DOHH2 (cell line): ENCODE data around the gene LOXHD1.

Source experiments
- H3F3A ChIP-seq: fragments of 200-600 bp; sonication (generic), shearing (Covaris generic); 2 replicates; pipeline ENCODE4 v1.6.0; 2016; ENCODE audit warnings: antibody characterized with exemption, mild to moderate bottlenecking; ENCODE audit not compliant: control insufficient read depth, insufficient read depth
- H3K27ac ChIP-seq: fragments of 200-600 bp; sonication (generic); 2 replicates; pipeline ENCODE4 v1.5.1; 2014; ENCODE audit warnings: low read depth, mild to moderate bottlenecking, low read length, moderate library complexity
- H3K27me3 ChIP-seq: fragments of 200-600 bp; sonication (generic); 2 replicates; pipeline ENCODE4 v1.6.1; 2014; ENCODE audit warnings: mild to moderate bottlenecking, low read length, mixed read lengths; ENCODE audit not compliant: control insufficient read depth
- H3K36me3 ChIP-seq: fragments of 200-600 bp; sonication (generic); 2 replicates; pipeline ENCODE4 v1.6.1; 2014; ENCODE audit warnings: mild to moderate bottlenecking, low read length, moderate library complexity, mixed read lengths; ENCODE audit not compliant: control insufficient read depth
- H3K4me1 ChIP-seq: fragments of 200-600 bp; sonication (generic); 2 replicates; pipeline ENCODE4 v1.6.1; 2014; ENCODE audit warnings: mild to moderate bottlenecking, low read length, mixed read lengths; ENCODE audit not compliant: control insufficient read depth
- H3K4me2 ChIP-seq: fragments of 200-600 bp; sonication (generic); 2 replicates; pipeline ENCODE4 v1.6.0; 2014; ENCODE audit warnings: mild to moderate bottlenecking, low read length, moderate library complexity
- H3K4me3 ChIP-seq: fragments of 200-600 bp; sonication (generic); 2 replicates; pipeline ENCODE4 v1.5.1; 2014; ENCODE audit warnings: mild to moderate bottlenecking, low read length, mixed read lengths
- H3K79me2 ChIP-seq: fragments of 200-600 bp; sonication (generic); 2 replicates; pipeline ENCODE4 v1.6.1; 2014; ENCODE audit warnings: mild to moderate bottlenecking, low read length, mixed read lengths; ENCODE audit not compliant: control insufficient read depth
- H3K9me2 ChIP-seq: fragments of 200-600 bp; sonication (generic); replicated peaks from 2 replicates; pipeline ENCODE4 v1.6.1; 2014; ENCODE audit warnings: mild to moderate bottlenecking, low read length, mixed read lengths; ENCODE audit not compliant: control insufficient read depth
- H3K9me3 ChIP-seq: fragments of 200-600 bp; sonication (generic); 2 replicates; pipeline ENCODE4 v1.6.1; 2014; ENCODE audit warnings: antibody characterized with exemption, low read length, mixed read lengths; ENCODE audit not compliant: control insufficient read depth, insufficient read depth
- H4K20me1 ChIP-seq: fragments of 200-600 bp; sonication (generic); 2 replicates; pipeline ENCODE4 v1.6.0; 2014; ENCODE audit warnings: low read depth, mild to moderate bottlenecking, antibody characterized with exemption, low read length, moderate library complexity; ENCODE audit not compliant: control insufficient read depth, insufficient read depth
- EZH2phosphoT487 ChIP-seq: fragments of 200-600 bp; sonication (generic); IDR thresholded peaks from 2 replicates; pipeline ENCODE4 v1.6.1; 2017; ENCODE audit warnings: borderline replicate concordance, mild to moderate bottlenecking, antibody characterized with exemption, low read length, moderate library complexity, mixed read lengths
- TF ChIP-seq, protein P1 (sequence below): fragments of 200-600 bp; sonication (generic); IDR thresholded peaks from one replicate; pipeline ENCODE4 v1.5.1; 2014; ENCODE audit warnings: antibody characterized with exemption, mild to moderate bottlenecking, low read depth, low read length; ENCODE audit not compliant: poor library complexity, severe bottlenecking

The LOXHD1 gene

DNA sequence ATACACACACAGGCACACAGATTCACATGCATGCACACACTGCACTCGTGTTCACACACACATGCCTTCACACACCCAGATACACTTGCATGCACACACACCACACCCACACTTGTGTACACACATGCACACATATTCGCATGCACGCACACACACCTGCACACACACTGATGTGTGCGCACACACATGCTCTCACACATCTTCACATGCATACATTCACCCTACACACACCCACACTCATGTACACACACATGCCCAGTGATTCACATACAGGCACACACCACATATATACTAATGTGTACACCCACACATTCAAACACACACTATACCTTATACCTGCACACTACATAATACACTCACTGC, 181.6 kb downstream of the LOXHD1 start:
- Histone ChIP-seq H3K36me3 (no peaks in the 10 kb centered on the region), H3K27me3 (peaks cover 9% of the 10 kb centered on the region; the same call in 1 of the 2 replicates), H3F3A (no peaks in the 10 kb centered on the region), H3K4me3 (no peak overlapping the region), H3K27ac (no peak overlapping the region), H3K4me1 (no peaks in the 10 kb centered on the region), H3K9me3 (no peaks in the 10 kb centered on the region), H3K79me2 (no peaks in the 10 kb centered on the region), H3K4me2 (no peak overlapping the region), H3K9me2 (no peaks in the 10 kb centered on the region), H4K20me1 (no peaks in the 10 kb centered on the region)
- no peak for TF ChIP-seq EZH2phosphoT487
- TF ChIP-seq, protein P1, sequence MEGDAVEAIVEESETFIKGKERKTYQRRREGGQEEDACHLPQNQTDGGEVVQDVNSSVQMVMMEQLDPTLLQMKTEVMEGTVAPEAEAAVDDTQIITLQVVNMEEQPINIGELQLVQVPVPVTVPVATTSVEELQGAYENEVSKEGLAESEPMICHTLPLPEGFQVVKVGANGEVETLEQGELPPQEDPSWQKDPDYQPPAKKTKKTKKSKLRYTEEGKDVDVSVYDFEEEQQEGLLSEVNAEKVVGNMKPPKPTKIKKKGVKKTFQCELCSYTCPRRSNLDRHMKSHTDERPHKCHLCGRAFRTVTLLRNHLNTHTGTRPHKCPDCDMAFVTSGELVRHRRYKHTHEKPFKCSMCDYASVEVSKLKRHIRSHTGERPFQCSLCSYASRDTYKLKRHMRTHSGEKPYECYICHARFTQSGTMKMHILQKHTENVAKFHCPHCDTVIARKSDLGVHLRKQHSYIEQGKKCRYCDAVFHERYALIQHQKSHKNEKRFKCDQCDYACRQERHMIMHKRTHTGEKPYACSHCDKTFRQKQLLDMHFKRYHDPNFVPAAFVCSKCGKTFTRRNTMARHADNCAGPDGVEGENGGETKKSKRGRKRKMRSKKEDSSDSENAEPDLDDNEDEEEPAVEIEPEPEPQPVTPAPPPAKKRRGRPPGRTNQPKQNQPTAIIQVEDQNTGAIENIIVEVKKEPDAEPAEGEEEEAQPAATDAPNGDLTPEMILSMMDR = no peak

- Histone ChIP-seq H3K4me3 (no peak overlapping the region), H3F3A (no peaks in the 10 kb centered on the region), H3K36me3 (no peaks in the 10 kb centered on the region), H3K9me2 (no peaks in the 10 kb centered on the region), H3K27me3 (peaks cover 9% of the 10 kb centered on the region; the same call in 1 of the 2 replicates), H3K79me2 (no peaks in the 10 kb centered on the region), H3K9me3 (no peaks in the 10 kb centered on the region), H3K27ac (no peak overlapping the region), H4K20me1 (no peaks in the 10 kb centered on the region), H3K4me1 (no peaks in the 10 kb centered on the region), H3K4me2 (no peak overlapping the region)
- TF ChIP-seq, protein P1 = no peak
- no peak for TF ChIP-seq EZH2phosphoT487
Measured at GRCh38 chr18:46474487-46475389, 182.3 kb downstream of the LOXHD1 start.

DNA sequence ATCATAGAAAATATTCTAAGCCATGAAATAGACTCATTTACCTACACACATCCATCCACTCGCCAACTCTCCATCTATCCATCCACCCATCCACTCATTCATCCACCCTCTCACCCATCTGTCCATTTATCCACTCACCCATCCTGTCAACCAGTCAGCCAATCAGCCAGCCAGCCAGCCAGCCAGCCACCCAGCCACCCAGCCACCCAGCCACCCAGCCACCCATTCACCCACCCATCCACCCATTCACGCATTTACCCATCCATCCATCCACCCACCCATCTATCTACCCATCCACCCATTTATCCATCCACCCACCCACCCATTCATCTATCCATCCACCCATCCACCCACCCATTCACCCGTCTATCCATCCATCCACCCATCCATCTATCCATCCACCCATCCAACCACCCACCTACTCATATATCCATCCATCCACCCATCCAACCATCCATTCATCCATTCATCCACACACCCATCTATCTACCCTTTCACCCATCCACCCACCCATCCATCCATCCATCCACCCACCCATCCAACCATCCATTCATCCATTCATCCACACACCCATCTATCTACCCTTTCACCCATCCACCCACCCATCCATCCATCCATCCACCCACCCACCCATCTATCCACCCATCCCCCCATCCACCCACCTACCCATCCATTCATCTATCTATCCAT, 185.1 kb downstream of the LOXHD1 start:
- no peaks in the 10 kb centered on the region for H3K9me2 ChIP-seq
- no peaks in the 10 kb centered on the region for H3K4me1 ChIP-seq
- no peaks in the 10 kb centered on the region for H4K20me1 ChIP-seq
- H3K27me3 ChIP-seq = peaks cover 9% of the 10 kb centered on the region; the same call in 1 of the 2 replicates
- no peak overlapping the region for H3K27ac ChIP-seq
- H3K4me3 ChIP-seq = no peak overlapping the region
- no peaks in the 10 kb centered on the region for H3F3A ChIP-seq
- TF ChIP-seq EZH2phosphoT487 = no peak
- TF ChIP-seq, protein P1 = no peak
- H3K9me3 ChIP-seq = no peaks in the 10 kb centered on the region
- no peaks in the 10 kb centered on the region for H3K36me3 ChIP-seq
- no peaks in the 10 kb centered on the region for H3K79me2 ChIP-seq
- H3K4me2 ChIP-seq = no peak overlapping the region
